SK-N-SH treated with all-trans-retinoic acid at 6 μM for 48 hours (cell line): ENCODE data around the gene BBS9.
"Not testable (repeated sequence)": the region's sequence is repeated elsewhere in the genome, so short reads cannot be mapped to it uniquely, and the experiment has no call there.

Experiments
- ARNTL ChIP-seq: fragments of 450-650 bp; formaldehyde crosslinking; IDR thresholded peaks from 2 replicates; pipeline ENCODE4 v1.5.0; 2020; ENCODE audit warnings: low read depth, mild to moderate bottlenecking, moderate library complexity, borderline replicate concordance
- CSDC2 ChIP-seq: fragments of 250-450 bp; sonication (Bioruptor Pico); IDR thresholded peaks from 2 replicates; pipeline ENCODE4 v1.5.0; 2020; ENCODE audit warnings: mild to moderate bottlenecking, moderate library complexity

DNA sequence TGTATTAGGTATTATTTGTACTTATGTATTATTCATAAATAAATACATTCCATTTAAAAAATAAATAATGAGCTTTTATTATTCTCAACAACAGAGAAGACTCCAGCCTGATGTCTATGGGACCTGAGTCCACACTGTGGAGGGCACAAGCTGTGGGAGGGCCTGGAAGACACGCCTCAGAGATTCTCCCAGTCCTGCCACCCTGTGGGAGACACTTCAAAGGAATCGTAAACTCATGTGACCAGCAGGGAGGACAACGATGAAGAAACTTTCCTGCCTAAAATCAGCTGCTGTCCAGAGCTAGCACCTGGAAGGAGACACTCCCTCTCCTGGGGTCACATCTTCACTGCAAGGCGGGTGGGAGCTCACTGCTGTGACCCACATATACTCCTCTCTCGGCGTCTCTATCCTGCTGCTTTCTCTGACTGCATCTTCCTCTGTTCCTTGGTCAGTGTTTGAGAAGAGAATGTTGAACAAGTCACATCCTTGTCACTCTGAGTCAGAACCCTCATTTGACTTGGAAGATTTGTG is 34.6 kb upstream of the BBS9 start:
- TF ChIP-seq ARNTL, CSDC2 (CRISPR knock-in tag): not testable (repeated sequence)
